SK-N-SH treated with all-trans-retinoic acid at 6 μM for 48 hours (cell line): ENCODE measurements around the gene KCNG2.

Source experiments
- ATAC-seq: fragments of 200-7000 bp; cut with Tn5 transposase; 3 replicates; pipeline ENCODE4 v1.9.1; 2020; ENCODE audit warnings: mild to moderate bottlenecking, moderate library complexity
- ARNTL ChIP-seq: fragments of 450-650 bp; formaldehyde crosslinking; IDR thresholded peaks from 2 replicates; pipeline ENCODE4 v1.5.0; 2020; ENCODE audit warnings: low read depth, mild to moderate bottlenecking, moderate library complexity, borderline replicate concordance
- BACH2 ChIP-seq: fragments of 250-450 bp; sonication (Bioruptor Pico); IDR thresholded peaks from 2 replicates; pipeline ENCODE4 v1.9.0; 2021; ENCODE audit warnings: mild to moderate bottlenecking, borderline replicate concordance
- CREB5 ChIP-seq: fragments of 250-450 bp; sonication (Bioruptor Pico); IDR thresholded peaks from 2 replicates; pipeline ENCODE4 v1.5.1; 2020; ENCODE audit warnings: low read depth, mild to moderate bottlenecking, moderate library complexity
- CSDC2 ChIP-seq: fragments of 250-450 bp; sonication (Bioruptor Pico); IDR thresholded peaks from 2 replicates; pipeline ENCODE4 v1.5.0; 2020; ENCODE audit warnings: mild to moderate bottlenecking, moderate library complexity
- ESRRG ChIP-seq: fragments of 250-450 bp; sonication (Bioruptor Pico); IDR thresholded peaks from 2 replicates; pipeline ENCODE4 v1.6.1; 2021; ENCODE audit warnings: mild to moderate bottlenecking
- ISL1 ChIP-seq: fragments of 250-450 bp; sonication (Bioruptor Pico); IDR thresholded peaks from 2 replicates; pipeline ENCODE4 v2.1.2; 2022; ENCODE audit warnings: mild to moderate bottlenecking, moderate library complexity
- OSR1 ChIP-seq: fragments of 250-450 bp; sonication (Bioruptor Pico); IDR thresholded peaks from 2 replicates; pipeline ENCODE4 v1.8.0; 2022; ENCODE audit warnings: moderate library complexity, mild to moderate bottlenecking, inconsistent platforms
- PATZ1 ChIP-seq: fragments of 250-450 bp; sonication (Bioruptor Pico); IDR thresholded peaks from 2 replicates; pipeline ENCODE4 v1.8.0; 2020; ENCODE audit warnings: mild to moderate bottlenecking, moderate library complexity, borderline replicate concordance
- POU6F1 ChIP-seq: fragments of 250-450 bp; sonication (Bioruptor Pico); IDR thresholded peaks from 2 replicates; pipeline ENCODE4 v1.8.0; 2021; ENCODE audit warnings: low read depth, mild to moderate bottlenecking, moderate library complexity, borderline replicate concordance
- PPARA ChIP-seq: fragments of 250-450 bp; sonication (Bioruptor Pico); IDR thresholded peaks from 2 replicates; pipeline ENCODE4 v1.5.0; 2020; ENCODE audit warnings: mild to moderate bottlenecking, borderline replicate concordance
- RARB ChIP-seq: fragments of 250-450 bp; sonication (Bioruptor Pico); IDR thresholded peaks from 2 replicates; pipeline ENCODE4 v1.8.0; 2021; ENCODE audit warnings: mild to moderate bottlenecking, moderate library complexity
- SNAI2 ChIP-seq: fragments of 250-450 bp; sonication (Bioruptor Pico); IDR thresholded peaks from 2 replicates; pipeline ENCODE4 v1.5.0; 2020; ENCODE audit warnings: mild to moderate bottlenecking, moderate library complexity
- TCF4 ChIP-seq: fragments of 250-450 bp; sonication (Bioruptor Pico); IDR thresholded peaks from 2 replicates; pipeline ENCODE4 v1.8.0; 2021; ENCODE audit warnings: mild to moderate bottlenecking, moderate library complexity, borderline replicate concordance
- TOX ChIP-seq: fragments of 250-450 bp; sonication (Bioruptor Pico); IDR thresholded peaks from 2 replicates; pipeline ENCODE4 v1.8.0; 2021; ENCODE audit warnings: mild to moderate bottlenecking, moderate library complexity, borderline replicate concordance
- TSHZ2 ChIP-seq: fragments of 250-450 bp; sonication (Bioruptor Pico); IDR thresholded peaks from 2 replicates; pipeline ENCODE4 v1.5.0; 2020; ENCODE audit warnings: mild to moderate bottlenecking, moderate library complexity
- ZC3H10 ChIP-seq: fragments of 250-450 bp; sonication (Bioruptor Pico); IDR thresholded peaks from 2 replicates; pipeline ENCODE4 v1.5.1; 2021; ENCODE audit warnings: mild to moderate bottlenecking, moderate library complexity
- ZFP3 ChIP-seq: fragments of 250-450 bp; sonication (Bioruptor Pico); IDR thresholded peaks from 2 replicates; pipeline ENCODE4 v1.5.0; 2020; ENCODE audit warnings: mild to moderate bottlenecking, moderate library complexity
- ZFP30 ChIP-seq: fragments of 450-650 bp; formaldehyde crosslinking; IDR thresholded peaks from 2 replicates; pipeline ENCODE4 v1.5.0; 2022; ENCODE audit warnings: mild to moderate bottlenecking, moderate library complexity
- ZNF565 ChIP-seq: fragments of 450-650 bp; formaldehyde crosslinking; conservative IDR thresholded peaks from 2 replicates; pipeline ENCODE4 v1.5.0; 2020; ENCODE audit warnings: low read depth, mild to moderate bottlenecking, moderate library complexity
- ZNF70 ChIP-seq: fragments of 450-650 bp; formaldehyde crosslinking; IDR thresholded peaks from 2 replicates; pipeline ENCODE4 v1.5.0; 2020; ENCODE audit warnings: mild to moderate bottlenecking, moderate library complexity
- ZNF8 ChIP-seq: fragments of 450-650 bp; formaldehyde crosslinking; IDR thresholded peaks from 2 replicates; pipeline ENCODE4 v1.5.0; 2020; ENCODE audit warnings: mild to moderate bottlenecking, moderate library complexity

Gene KCNG2

GRCh38 chr18:79782566-79783308 is 15.0 kb upstream of the KCNG2 start:
- no peak for ATAC-seq
- TF ChIP-seq ZC3H10 (CRISPR knock-in tag) = no peak
- TF ChIP-seq CREB5 = no peak
- no peak for TF ChIP-seq POU6F1 (CRISPR knock-in tag)
- TF ChIP-seq ZNF70 = no peak
- no peak for TF ChIP-seq RARB (CRISPR knock-in tag)
- no peak for TF ChIP-seq OSR1 (CRISPR knock-in tag)
- no peak for TF ChIP-seq ZNF565
- TF ChIP-seq SNAI2 (CRISPR knock-in tag) = no peak
- no peak for TF ChIP-seq PPARA

- no peak for TF ChIP-seq ZFP3
- TF ChIP-seq CSDC2 (CRISPR knock-in tag) = no peak
- TF ChIP-seq SNAI2 (CRISPR knock-in tag) = no peak
- no peak for TF ChIP-seq ZNF565
- TF ChIP-seq TSHZ2 (CRISPR knock-in tag) = no peak
- no peak for TF ChIP-seq ZNF70
- TF ChIP-seq ESRRG (CRISPR knock-in tag) = no peak
- TF ChIP-seq BACH2 (CRISPR knock-in tag) = no peak
- no peak for TF ChIP-seq TOX (CRISPR knock-in tag)
- TF ChIP-seq RARB (CRISPR knock-in tag) = no peak
- no peak for TF ChIP-seq TCF4 (CRISPR knock-in tag)
- TF ChIP-seq OSR1 (CRISPR knock-in tag) = no peak
- ATAC-seq = no peak; the same call in 2 of the 3 replicates
Measured at GRCh38 chr18:79784071-79784913, 13.4 kb upstream of the KCNG2 start.

GRCh38 chr18:79784965-79785770 is 12.6 kb upstream of the KCNG2 start:
- TF ChIP-seq ZFP30 (CRISPR knock-in tag) (no peak), ZFP3 (no peak), ESRRG (CRISPR knock-in tag) (no peak), PATZ1 (no peak), BACH2 (CRISPR knock-in tag) (no peak), OSR1 (CRISPR knock-in tag) (no peak), ZC3H10 (CRISPR knock-in tag) (no peak), TCF4 (CRISPR knock-in tag) (no peak), ARNTL (CRISPR knock-in tag) (no peak), ZNF565 (no peak), PPARA (no peak), ISL1 (CRISPR knock-in tag) (no peak), TOX (CRISPR knock-in tag) (no peak), ZNF8 (CRISPR knock-in tag) (no peak), CREB5 (no peak), CSDC2 (CRISPR knock-in tag) (no peak)
- peak; percentile 50 for ATAC-seq
